ENCODE measurements around the gene ARL15.

ARL15 gene

DNA sequence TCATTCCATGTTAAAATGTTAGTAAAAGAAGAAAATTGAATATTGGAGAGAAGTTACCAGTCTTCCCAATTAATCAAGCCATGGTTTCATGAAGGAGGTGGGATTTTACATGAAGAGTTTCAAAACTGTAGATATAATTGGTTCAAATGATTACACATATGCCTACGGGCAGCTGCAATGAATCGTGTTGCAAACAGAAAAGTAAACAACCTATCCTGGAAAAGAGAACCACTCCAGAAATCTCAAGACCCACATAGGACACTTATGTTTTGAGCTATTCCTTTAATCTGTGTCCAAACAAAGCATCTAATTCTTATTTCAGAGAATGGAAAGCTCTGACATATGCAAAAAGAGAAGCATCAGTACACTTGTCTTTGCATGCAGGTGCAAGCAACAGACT, 409.7 kb downstream of the ARL15 start:
- H3K79me2 ChIP-seq (ENCODE audit: insufficient read depth, low read length), result no peaks in the 10 kb centered on the region
- H3K27me3 ChIP-seq (ENCODE audit: insufficient read depth, low read length, poor library complexity), result no peaks in the 10 kb centered on the region
- ATAC-seq (ENCODE audit: insufficient read depth, low read depth) (no peak), DNase-seq (no peak)
- H3K4me3 ChIP-seq (ENCODE audit: low read depth in 1 of 2, low read length in 2 of 2), result no peak overlapping the region
- H3K36me3 ChIP-seq (ENCODE audit: insufficient read depth, low read length), result no peaks in the 10 kb centered on the region
- H3K9ac ChIP-seq (ENCODE audit: low read depth, low read length), result no peak overlapping the region
- no peak for TF ChIP-seq EZH2 (IDR thresholded peaks at IDR 0.05; ENCODE audit: borderline replicate concordance, low read depth, low read length, severe bottlenecking)
- TF ChIP-seq, protein P1, sequence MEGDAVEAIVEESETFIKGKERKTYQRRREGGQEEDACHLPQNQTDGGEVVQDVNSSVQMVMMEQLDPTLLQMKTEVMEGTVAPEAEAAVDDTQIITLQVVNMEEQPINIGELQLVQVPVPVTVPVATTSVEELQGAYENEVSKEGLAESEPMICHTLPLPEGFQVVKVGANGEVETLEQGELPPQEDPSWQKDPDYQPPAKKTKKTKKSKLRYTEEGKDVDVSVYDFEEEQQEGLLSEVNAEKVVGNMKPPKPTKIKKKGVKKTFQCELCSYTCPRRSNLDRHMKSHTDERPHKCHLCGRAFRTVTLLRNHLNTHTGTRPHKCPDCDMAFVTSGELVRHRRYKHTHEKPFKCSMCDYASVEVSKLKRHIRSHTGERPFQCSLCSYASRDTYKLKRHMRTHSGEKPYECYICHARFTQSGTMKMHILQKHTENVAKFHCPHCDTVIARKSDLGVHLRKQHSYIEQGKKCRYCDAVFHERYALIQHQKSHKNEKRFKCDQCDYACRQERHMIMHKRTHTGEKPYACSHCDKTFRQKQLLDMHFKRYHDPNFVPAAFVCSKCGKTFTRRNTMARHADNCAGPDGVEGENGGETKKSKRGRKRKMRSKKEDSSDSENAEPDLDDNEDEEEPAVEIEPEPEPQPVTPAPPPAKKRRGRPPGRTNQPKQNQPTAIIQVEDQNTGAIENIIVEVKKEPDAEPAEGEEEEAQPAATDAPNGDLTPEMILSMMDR (IDR thresholded peaks at IDR 0.05; ENCODE audit: borderline replicate concordance, extremely low read depth, low read length, poor library complexity, severe bottlenecking), result no peak
- H3K9me3 ChIP-seq (ENCODE audit: insufficient read depth, low read length, severe bottlenecking), result no peaks in the 10 kb centered on the region
- no peak overlapping the region for H2AFZ ChIP-seq (ENCODE audit: low read depth, low read length)
- no peaks in the 10 kb centered on the region for H3K4me1 ChIP-seq (ENCODE audit: insufficient read depth, low read length)
- no peak overlapping the region for H3K4me2 ChIP-seq (ENCODE audit: insufficient read depth, low read length)
- H4K20me1 ChIP-seq (ENCODE audit: insufficient read depth, low read length), result no peaks in the 10 kb centered on the region
- H3K27ac ChIP-seq (ENCODE audit: low read length), result no peak overlapping the region

DNA sequence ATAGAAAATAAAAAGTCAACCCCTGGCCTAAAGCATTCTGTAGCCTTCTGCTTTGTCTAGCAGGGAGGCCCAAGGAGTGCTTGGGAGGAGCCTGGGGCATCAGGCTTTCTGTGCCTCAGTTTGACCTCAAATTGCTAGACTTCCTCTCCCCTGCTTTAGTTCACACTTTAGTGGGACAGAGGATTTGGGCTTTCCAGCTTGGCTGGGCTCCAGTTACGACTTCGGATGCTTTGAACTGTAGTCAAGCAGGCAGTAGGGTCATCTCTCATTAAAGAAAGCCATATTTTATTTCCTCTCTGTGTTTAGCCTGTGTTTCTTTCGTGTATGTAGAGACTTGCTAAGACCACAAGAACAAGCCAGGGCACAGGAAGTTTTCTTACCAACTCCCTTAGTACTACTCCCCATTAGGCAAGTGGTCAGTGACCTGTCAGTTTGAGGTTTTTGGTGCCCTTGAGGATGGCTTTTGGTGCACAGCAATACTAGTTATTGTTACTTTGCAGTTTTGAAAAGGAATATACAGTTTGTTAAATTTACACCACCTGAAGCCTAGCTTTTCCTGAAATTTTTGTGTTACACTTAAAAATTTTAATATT, 415.2 kb downstream of the ARL15 start:
- DNase-seq (no peak), ATAC-seq (ENCODE audit: insufficient read depth, low read depth) (no peak)
- Histone ChIP-seq H3K79me2 (ENCODE audit: insufficient read depth, low read length) (no peaks in the 10 kb centered on the region), H3K4me2 (ENCODE audit: insufficient read depth, low read length) (no peak overlapping the region), H3K4me1 (ENCODE audit: insufficient read depth, low read length) (no peaks in the 10 kb centered on the region), H3K27me3 (ENCODE audit: insufficient read depth, low read length, poor library complexity) (no peaks in the 10 kb centered on the region), H3K27ac (ENCODE audit: low read length) (no peak overlapping the region), H3K4me3 (ENCODE audit: low read depth in 1 of 2, low read length in 2 of 2) (no peak overlapping the region), H3K9ac (ENCODE audit: low read depth, low read length) (no peak overlapping the region), H4K20me1 (ENCODE audit: insufficient read depth, low read length) (no peaks in the 10 kb centered on the region), H3K36me3 (ENCODE audit: insufficient read depth, low read length) (no peaks in the 10 kb centered on the region), H2AFZ (ENCODE audit: low read depth, low read length) (no peak overlapping the region), H3K9me3 (ENCODE audit: insufficient read depth, low read length, severe bottlenecking) (no peaks in the 10 kb centered on the region)
- TF ChIP-seq EZH2 (IDR thresholded peaks at IDR 0.05; ENCODE audit: borderline replicate concordance, low read depth, low read length, severe bottlenecking), result no peak
- TF ChIP-seq, protein P1 (IDR thresholded peaks at IDR 0.05; ENCODE audit: borderline replicate concordance, extremely low read depth, low read length, poor library complexity, severe bottlenecking), result no peak

DNA sequence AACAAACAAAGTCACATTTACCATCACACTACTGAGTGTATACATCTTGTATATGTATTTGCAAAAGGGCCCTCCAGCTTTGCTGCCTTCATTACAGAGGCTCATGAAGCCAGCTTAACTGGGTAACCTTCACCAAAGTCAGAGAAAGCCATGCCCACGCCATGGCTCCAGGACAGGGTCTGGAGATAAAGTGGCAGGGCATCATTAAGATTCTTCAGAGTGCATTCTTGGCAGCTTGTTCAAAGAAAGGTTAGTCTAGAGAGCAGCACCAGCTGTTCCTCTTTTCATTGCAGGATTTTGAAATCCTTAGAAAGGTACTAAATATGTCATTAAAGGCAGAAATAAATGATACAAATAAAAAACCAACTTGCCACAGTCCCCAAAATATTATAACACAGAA, 416.7 kb downstream of the ARL15 start:
- Histone ChIP-seq H3K9me3 (ENCODE audit: insufficient read depth, low read length, severe bottlenecking) (no peaks in the 10 kb centered on the region), H3K4me1 (ENCODE audit: insufficient read depth, low read length) (no peaks in the 10 kb centered on the region), H3K27ac (ENCODE audit: low read length) (no peak overlapping the region), H3K27me3 (ENCODE audit: insufficient read depth, low read length, poor library complexity) (no peaks in the 10 kb centered on the region), H3K4me3 (ENCODE audit: low read depth in 1 of 2, low read length in 2 of 2) (no peak overlapping the region), H3K9ac (ENCODE audit: low read depth, low read length) (no peak overlapping the region), H4K20me1 (ENCODE audit: insufficient read depth, low read length) (no peaks in the 10 kb centered on the region), H2AFZ (ENCODE audit: low read depth, low read length) (no peak overlapping the region), H3K36me3 (ENCODE audit: insufficient read depth, low read length) (no peaks in the 10 kb centered on the region), H3K79me2 (ENCODE audit: insufficient read depth, low read length) (no peaks in the 10 kb centered on the region), H3K4me2 (ENCODE audit: insufficient read depth, low read length) (no peak overlapping the region)
- DNase-seq (no peak), ATAC-seq (ENCODE audit: insufficient read depth, low read depth) (no peak)
- TF ChIP-seq, protein P1 (IDR thresholded peaks at IDR 0.05; ENCODE audit: borderline replicate concordance, extremely low read depth, low read length, poor library complexity, severe bottlenecking), result no peak
- no peak for TF ChIP-seq EZH2 (IDR thresholded peaks at IDR 0.05; ENCODE audit: borderline replicate concordance, low read depth, low read length, severe bottlenecking)
